CD14-positive monocyte (primary cell): Measurements from ENCODE around the gene RAB24. TPM values are rescaled to one million over a fixed set of nuclear protein-coding genes. Genes with fewer than 3 reads are reported as not detected.

Experiments used
- DNase-seq, 3 donors: peaks; one replicate each; pipeline ENCODE4 v3.0.0-alpha.2; 2011 to 2022
- H2AFZ ChIP-seq: 2 replicates; pipeline ENCODE4 v1.6.0; 2012; ENCODE audit warnings: mild to moderate bottlenecking, low read depth, low read length, inconsistent platforms; ENCODE audit not compliant: insufficient read depth, poor library complexity, severe bottlenecking
- H3K27ac ChIP-seq, 2 donors: 1 replicate in 1 of 2; 2 replicates in 1 of 2; pipeline ENCODE4 v1.5.1; 2012 to 2013; ENCODE audit warnings: low read length in 2 of 2, control low read depth in 1 of 2, inconsistent platforms in 1 of 2, low read depth in 1 of 2, mild to moderate bottlenecking in 1 of 2
- H3K27me3 ChIP-seq, 2 donors: one replicate each; pipeline versions ENCODE4 v1.6.0 to v1.6.1; 2011 to 2013; ENCODE audit warnings: low read length in 2 of 2; ENCODE audit not compliant: control insufficient read depth in 2 of 2, insufficient read depth in 2 of 2
- H3K36me3 ChIP-seq, 2 donors: replicated peaks in 1 of 2; 1 replicate in 1 of 2; 2 replicates in 1 of 2; pipeline versions ENCODE4 v1.5.1 to v1.6.1; 2012 to 2013; ENCODE audit warnings: low read length in 2 of 2, control low read depth in 1 of 2, inconsistent platforms in 1 of 2, mild to moderate bottlenecking in 1 of 2; ENCODE audit not compliant: insufficient read depth in 2 of 2, control insufficient read depth in 1 of 2
- H3K4me1 ChIP-seq, 2 donors: 1 replicate in 1 of 2; 2 replicates in 1 of 2; pipeline versions ENCODE4 v1.5.1 to v1.6.1; 2012 to 2013; ENCODE audit warnings: low read length in 2 of 2, control low read depth in 1 of 2, inconsistent platforms in 1 of 2, mild to moderate bottlenecking in 1 of 2, moderate library complexity in 1 of 2; ENCODE audit not compliant: insufficient read depth in 2 of 2, control insufficient read depth in 1 of 2
- H3K4me2 ChIP-seq: replicated peaks from 2 replicates; pipeline ENCODE3; 2012; ENCODE audit warnings: low read length, moderate library complexity, mild to moderate bottlenecking; ENCODE audit not compliant: poor library complexity, severe bottlenecking; ENCODE audit errors: extremely low read depth
- H3K4me3 ChIP-seq, 3 experiments: fragments of 200-600 bp in 1 of 3; sonication (generic) in 1 of 3; replicated peaks in 1 of 3; 1 replicate in 2 of 3; 2 replicates in 1 of 3; pipeline ENCODE4 v1.5.1; 2011 to 2013; ENCODE audit warnings: low read length in 3 of 3, mild to moderate bottlenecking in 3 of 3, control low read depth in 2 of 3, low read depth in 2 of 3, inconsistent platforms in 1 of 3, moderate library complexity in 1 of 3
- H3K79me2 ChIP-seq: 2 replicates; pipeline ENCODE4 v1.6.0; 2012; ENCODE audit warnings: mild to moderate bottlenecking, control low read depth, inconsistent platforms, low read length, moderate library complexity; ENCODE audit not compliant: insufficient read depth
- H3K9ac ChIP-seq: 2 replicates; pipeline ENCODE4 v1.6.0; 2017; ENCODE audit warnings: low read length, mild to moderate bottlenecking; ENCODE audit not compliant: insufficient read depth, poor library complexity, severe bottlenecking
- H3K9me3 ChIP-seq, 2 donors: replicated peaks in 1 of 2; 1 replicate in 1 of 2; 2 replicates in 1 of 2; pipeline versions ENCODE4 v1.5.1 to v1.6.1; 2012 to 2013; ENCODE audit warnings: low read length in 2 of 2, control low read depth in 1 of 2; ENCODE audit not compliant: control insufficient read depth in 1 of 2, insufficient read depth in 1 of 2
- H4K20me1 ChIP-seq: 2 replicates; pipeline ENCODE4 v1.6.0; 2012; ENCODE audit warnings: mild to moderate bottlenecking, low read length, control low read depth, moderate library complexity; ENCODE audit not compliant: insufficient read depth
- H3K27ac Mint-ChIP-seq, 7 donors: one replicate each; pipeline ENCODE4 v1.8.0; 2020; ENCODE audit warnings: mild to moderate bottlenecking in 7 of 7, mixed read lengths in 7 of 7, moderate library complexity in 6 of 7, inconsistent platforms in 2 of 7
- H3K27me3 Mint-ChIP-seq, 3 donors: one replicate each; pipeline ENCODE4 v1.8.0; 2021 to 2022; ENCODE audit warnings: low read depth in 3 of 3, mild to moderate bottlenecking in 3 of 3, mixed read lengths in 3 of 3, moderate library complexity in 3 of 3, inconsistent platforms in 1 of 3
- H3K36me3 Mint-ChIP-seq, 2 donors: one replicate each; pipeline ENCODE4 v1.8.0; 2020; ENCODE audit warnings: mixed read lengths in 2 of 2, inconsistent platforms in 1 of 2, mild to moderate bottlenecking in 1 of 2
- H3K4me1 Mint-ChIP-seq: one replicate; pipeline ENCODE4 v1.8.0; 2020; ENCODE audit warnings: mild to moderate bottlenecking, mixed read lengths
- H3K4me3 Mint-ChIP-seq, 2 donors: one replicate each; pipeline ENCODE4 v1.8.0; 2020; ENCODE audit warnings: mild to moderate bottlenecking in 2 of 2, mixed read lengths in 2 of 2, moderate library complexity in 1 of 2
- H3K9me3 Mint-ChIP-seq, 7 donors: one replicate each; pipeline ENCODE4 v1.8.0; 2020 to 2022; ENCODE audit warnings: mixed read lengths in 7 of 7, mild to moderate bottlenecking in 6 of 7, moderate library complexity in 6 of 7, inconsistent platforms in 2 of 7
- WGBS: methylation state at CpG from one replicate; pipeline ENCODE4 v1.1.5; 2013; ENCODE audit warnings: missing lambda C conversion rate; ENCODE audit not compliant: insufficient coverage; 5-methylcytosine and 5-hydroxymethylcytosine counted together
- intact Hi-C, 2 donors: fragments of 100-400 bp; cut with micrococcal nuclease; formaldehyde crosslinking; loops; one replicate each; pipeline versions ENCODE4 v1.15.0 to v1.15.1; 2023
- polyA plus RNA-seq, 3 donors: library from polyadenylated mRNA; depleted of rRNA in 1 of 3; unstranded in 2 of 3; stranded (reverse) in 1 of 3; fragments of 300-500 nt in 2 of 3; fragments of >200 nt in 1 of 3; fragmentation: Illumina TruSeq in 2 of 3; gene quantifications; 1 replicate in 2 of 3; 2 replicates in 1 of 3; pipeline ENCODE4 v1.2.3, GENCODE V29; 2012 to 2021
- TF ChIP-seq, protein P1 (sequence below): fragments of 200-600 bp; IDR thresholded peaks from one replicate; pipeline ENCODE4 v1.8.0; 2022; ENCODE audit warnings: antibody characterized with exemption, mild to moderate bottlenecking

Gene RAB24
- polyA plus RNA-seq, 3 donors: 74.3 to 465 (median 94.4) TPM

DNA sequence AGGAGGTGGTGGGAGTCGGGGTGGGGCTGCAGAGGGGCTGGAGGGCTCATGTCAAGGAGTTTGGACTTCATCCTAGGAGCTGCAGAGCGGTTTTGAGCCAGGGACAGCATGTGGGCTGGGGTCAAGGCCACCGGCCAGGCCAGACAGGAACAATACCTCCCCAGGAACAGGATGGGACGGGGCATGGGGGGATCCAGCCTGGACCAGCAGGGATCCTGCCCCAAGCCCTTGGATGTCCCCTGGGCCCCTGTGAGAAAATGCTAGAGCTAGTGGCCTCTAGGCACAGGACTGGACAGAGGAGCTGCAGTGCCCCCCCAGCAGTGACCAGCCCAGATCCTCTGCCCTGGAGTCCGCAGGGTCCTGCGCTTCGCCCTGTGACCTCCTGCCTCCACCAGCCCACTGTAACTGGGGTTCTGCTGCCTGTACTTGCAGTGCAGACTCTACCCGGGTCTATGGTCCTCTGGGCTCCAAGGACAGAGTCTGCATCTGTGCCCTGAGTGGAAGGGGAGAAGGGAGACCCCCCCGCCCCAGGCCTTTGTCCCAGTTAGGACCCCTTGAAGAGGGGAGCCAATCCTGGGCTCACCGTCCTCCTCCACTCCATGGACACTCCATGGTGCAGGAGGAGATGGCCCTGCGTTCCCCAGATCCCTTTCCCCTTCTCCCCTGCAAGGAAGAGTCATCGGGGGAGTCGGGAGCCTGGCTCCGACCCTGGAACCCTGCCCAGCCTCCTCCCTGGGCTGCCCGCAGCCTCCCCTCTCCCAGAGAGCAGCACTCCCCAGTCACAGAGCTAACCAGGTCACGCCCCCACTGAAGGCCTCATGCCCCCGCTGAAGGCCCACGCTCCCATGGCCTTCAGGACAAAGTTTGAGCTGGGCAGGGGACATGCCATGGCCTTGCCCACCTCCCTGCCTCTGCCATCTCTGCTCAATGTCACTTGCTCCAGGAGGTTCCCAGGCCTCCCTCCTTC lies 11.1 kb upstream of the RAB24 start:
- no peak for DNase-seq
- Mint-ChIP-seq H3K36me3 (peaks cover 14 to 30% of the 10 kb centered on the region in 2 donors), H3K9me3 (peaks cover 5 to 10% (median 7%) of the 10 kb centered on the region in 7 donors), H3K4me3 (no peak overlapping the region), H3K27me3 (peaks cover 0 to 4% (median 2%) of the 10 kb centered on the region in 3 donors), H3K27ac (no peak overlapping the region), H3K4me1 (peaks cover 43% of the 10 kb centered on the region)
- H3K79me2 ChIP-seq: peaks cover 52% of the 10 kb centered on the region
- no peak overlapping the region for H3K9ac ChIP-seq
- H3K36me3 ChIP-seq: no peaks in the 10 kb centered on the region
- TF ChIP-seq, protein P1, sequence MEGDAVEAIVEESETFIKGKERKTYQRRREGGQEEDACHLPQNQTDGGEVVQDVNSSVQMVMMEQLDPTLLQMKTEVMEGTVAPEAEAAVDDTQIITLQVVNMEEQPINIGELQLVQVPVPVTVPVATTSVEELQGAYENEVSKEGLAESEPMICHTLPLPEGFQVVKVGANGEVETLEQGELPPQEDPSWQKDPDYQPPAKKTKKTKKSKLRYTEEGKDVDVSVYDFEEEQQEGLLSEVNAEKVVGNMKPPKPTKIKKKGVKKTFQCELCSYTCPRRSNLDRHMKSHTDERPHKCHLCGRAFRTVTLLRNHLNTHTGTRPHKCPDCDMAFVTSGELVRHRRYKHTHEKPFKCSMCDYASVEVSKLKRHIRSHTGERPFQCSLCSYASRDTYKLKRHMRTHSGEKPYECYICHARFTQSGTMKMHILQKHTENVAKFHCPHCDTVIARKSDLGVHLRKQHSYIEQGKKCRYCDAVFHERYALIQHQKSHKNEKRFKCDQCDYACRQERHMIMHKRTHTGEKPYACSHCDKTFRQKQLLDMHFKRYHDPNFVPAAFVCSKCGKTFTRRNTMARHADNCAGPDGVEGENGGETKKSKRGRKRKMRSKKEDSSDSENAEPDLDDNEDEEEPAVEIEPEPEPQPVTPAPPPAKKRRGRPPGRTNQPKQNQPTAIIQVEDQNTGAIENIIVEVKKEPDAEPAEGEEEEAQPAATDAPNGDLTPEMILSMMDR: no peak
- no peaks in the 10 kb centered on the region for H3K27me3 ChIP-seq
- peaks cover 37 to 47% of the 10 kb centered on the region in 2 donors for H3K4me1 ChIP-seq
- WGBS: 96% methylated on average over 15 of the region's 18 CpGs
- intact Hi-C loops: loop anchor here (5.0 to 10.0 kb wide), 4 partner anchors 33 to 280 kb away; partner anchors contain the start of genes DOK3 (in 1 of the 2), PDLIM7 (in 1 of the 2) and TMED9 (in 1 of the 2)
- H3K9me3 ChIP-seq: peaks cover 4 to 5% of the 10 kb centered on the region in 2 donors
- peaks cover 44% of the 10 kb centered on the region for H4K20me1 ChIP-seq
- H3K4me3 ChIP-seq: no peak overlapping the region
- H3K27ac ChIP-seq: no peak overlapping the region
- no peak overlapping the region for H2AFZ ChIP-seq
- H3K4me2 ChIP-seq: no peak overlapping the region

DNA sequence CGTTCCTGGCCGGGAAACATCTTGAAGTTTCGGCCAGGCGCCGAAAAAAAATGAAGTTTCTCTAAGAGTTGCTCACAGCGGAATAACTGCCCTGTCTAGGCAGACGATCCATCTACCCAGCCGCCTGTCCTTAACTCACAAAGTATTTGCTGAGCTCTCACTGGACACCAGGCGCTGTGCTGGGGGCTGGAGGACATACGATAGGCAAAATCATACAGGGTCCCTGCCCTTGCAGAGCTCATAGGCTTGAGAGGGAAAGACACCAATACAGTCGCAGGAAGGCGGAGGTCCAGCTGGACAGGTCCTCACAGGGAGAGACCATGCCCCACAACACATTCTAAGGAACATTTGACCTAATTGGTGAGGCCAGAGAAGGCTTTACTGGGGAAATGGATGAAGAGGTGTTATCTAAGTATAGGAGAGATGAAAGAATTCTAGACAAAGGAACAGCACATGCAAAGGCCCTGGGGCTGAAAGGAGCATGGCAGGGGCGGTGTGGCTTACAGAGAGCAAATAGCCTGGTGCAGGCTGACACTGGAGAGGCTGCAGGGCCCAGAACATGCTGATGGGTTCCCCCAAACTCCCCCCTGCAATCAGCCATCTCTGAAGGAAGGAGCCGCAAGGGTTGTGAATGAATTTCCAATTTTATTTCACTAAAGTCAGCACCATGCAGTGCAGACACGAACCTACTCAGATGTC lies 10.2 kb upstream of the RAB24 start:
- H3K27ac ChIP-seq: no peak overlapping the region
- H3K4me1 ChIP-seq: peaks cover 47 to 55% of the 10 kb centered on the region in 2 donors
- 97% methylated on average over 10 of the region's 15 CpGs for WGBS
- Mint-ChIP-seq H3K4me1 (peaks cover 52% of the 10 kb centered on the region), H3K27ac (no peak overlapping the region), H3K27me3 (peaks cover 0 to 3% (median 2%) of the 10 kb centered on the region in 3 donors), H3K36me3 (peaks cover 8 to 26% of the 10 kb centered on the region in 2 donors), H3K4me3 (no peak overlapping the region), H3K9me3 (peaks cover 0 to under 1% (median 0%) of the 10 kb centered on the region in 7 donors)
- no peaks in the 10 kb centered on the region for H3K27me3 ChIP-seq
- H4K20me1 ChIP-seq: peaks cover 44% of the 10 kb centered on the region
- no peak overlapping the region for H3K4me3 ChIP-seq
- no peak overlapping the region for H3K4me2 ChIP-seq
- no peaks in the 10 kb centered on the region for H3K9me3 ChIP-seq
- peaks cover 61% of the 10 kb centered on the region for H3K79me2 ChIP-seq
- no peak overlapping the region for H3K9ac ChIP-seq
- TF ChIP-seq, protein P1: no peak
- intact Hi-C loops: loop anchor here (5.0 to 10.0 kb wide), 4 partner anchors 34 to 281 kb away; partner anchors contain the start of genes DOK3 (in 1 of the 2), PDLIM7 (in 1 of the 2) and TMED9 (in 1 of the 2)
- no peak overlapping the region for H2AFZ ChIP-seq
- no peak for DNase-seq
- H3K36me3 ChIP-seq: no peaks in the 10 kb centered on the region
